Rectal smooth muscle tissue (tissue), 1 donor: ENCODE data around the gene CNTN5.

Experiments
- H3K27ac ChIP-seq: one replicate; pipeline ENCODE4 v1.7.0; 2013; ENCODE audit warnings: low read depth, low read length, inconsistent platforms
- H3K27me3 ChIP-seq: one replicate; pipeline ENCODE4 v1.7.0; 2013; ENCODE audit warnings: low read length; ENCODE audit not compliant: control insufficient read depth, insufficient read depth
- H3K36me3 ChIP-seq: one replicate; pipeline ENCODE4 v1.7.0; 2013; ENCODE audit warnings: low read length; ENCODE audit not compliant: control insufficient read depth, insufficient read depth
- H3K4me1 ChIP-seq: one replicate; pipeline ENCODE4 v1.7.0; 2013; ENCODE audit warnings: low read length; ENCODE audit not compliant: control insufficient read depth, insufficient read depth
- H3K4me3 ChIP-seq: one replicate; pipeline ENCODE4 v1.7.0; 2013; ENCODE audit warnings: low read length
- H3K9ac ChIP-seq: one replicate; pipeline ENCODE4 v1.7.0; 2013; ENCODE audit warnings: low read length

Gene CNTN5

GRCh38 chr11:99505831-99506230, 485.1 kb downstream of the CNTN5 start:
- H3K9ac ChIP-seq: no peak overlapping the region
- H3K4me1 ChIP-seq: no peaks in the 10 kb centered on the region
- no peaks in the 10 kb centered on the region for H3K27me3 ChIP-seq
- H3K27ac ChIP-seq: no peak overlapping the region
- H3K36me3 ChIP-seq: no peaks in the 10 kb centered on the region
- no peak overlapping the region for H3K4me3 ChIP-seq

- no peak overlapping the region for H3K4me3 ChIP-seq
- no peaks in the 10 kb centered on the region for H3K36me3 ChIP-seq
- no peak overlapping the region for H3K9ac ChIP-seq
- H3K27me3 ChIP-seq: no peaks in the 10 kb centered on the region
- H3K27ac ChIP-seq: no peak overlapping the region
- H3K4me1 ChIP-seq: no peaks in the 10 kb centered on the region
Observed at GRCh38 chr11:99509863-99510262, 489.1 kb downstream of the CNTN5 start.

- no peak overlapping the region for H3K9ac ChIP-seq
- H3K4me3 ChIP-seq: no peak overlapping the region
- no peaks in the 10 kb centered on the region for H3K36me3 ChIP-seq
- no peak overlapping the region for H3K27ac ChIP-seq
- no peaks in the 10 kb centered on the region for H3K4me1 ChIP-seq
- H3K27me3 ChIP-seq: no peaks in the 10 kb centered on the region
Observed at GRCh38 chr11:99513368-99513767, 492.6 kb downstream of the CNTN5 start.

GRCh38 chr11:99519095-99519494, 498.3 kb downstream of the CNTN5 start:
- no peaks in the 10 kb centered on the region for H3K27me3 ChIP-seq
- no peak overlapping the region for H3K27ac ChIP-seq
- H3K4me3 ChIP-seq: no peak overlapping the region
- no peaks in the 10 kb centered on the region for H3K4me1 ChIP-seq
- no peak overlapping the region for H3K9ac ChIP-seq
- no peaks in the 10 kb centered on the region for H3K36me3 ChIP-seq

- Histone ChIP-seq H3K9ac (no peak overlapping the region), H3K4me1 (no peaks in the 10 kb centered on the region), H3K27ac (no peak overlapping the region), H3K27me3 (no peaks in the 10 kb centered on the region), H3K4me3 (no peak overlapping the region), H3K36me3 (no peaks in the 10 kb centered on the region)
Observed at GRCh38 chr11:99522467-99523173, 501.9 kb downstream of the CNTN5 start.

- H3K9ac ChIP-seq: no peak overlapping the region
- no peaks in the 10 kb centered on the region for H3K4me1 ChIP-seq
- H3K36me3 ChIP-seq: no peaks in the 10 kb centered on the region
- H3K27ac ChIP-seq: no peak overlapping the region
- H3K27me3 ChIP-seq: no peaks in the 10 kb centered on the region
- no peak overlapping the region for H3K4me3 ChIP-seq
Observed at GRCh38 chr11:99531468-99531867, 510.7 kb downstream of the CNTN5 start.

- Histone ChIP-seq H3K27ac (no peak overlapping the region), H3K4me3 (no peak overlapping the region)
Observed at GRCh38 chr11:99534812-99535211, 514.1 kb downstream of the CNTN5 start.

GRCh38 chr11:99535406-99535805, 514.7 kb downstream of the CNTN5 start:
- H3K4me1 ChIP-seq: no peaks in the 10 kb centered on the region
- H3K27me3 ChIP-seq: no peaks in the 10 kb centered on the region
- no peaks in the 10 kb centered on the region for H3K36me3 ChIP-seq
- no peak overlapping the region for H3K27ac ChIP-seq
- no peak overlapping the region for H3K4me3 ChIP-seq
- no peak overlapping the region for H3K9ac ChIP-seq

More at GRCh38 chr11:99534812-99535211, 514.1 kb downstream of the CNTN5 start:
- H3K9ac ChIP-seq: no peak overlapping the region
- H3K36me3 ChIP-seq: no peaks in the 10 kb centered on the region
- H3K4me1 ChIP-seq: no peaks in the 10 kb centered on the region
- no peaks in the 10 kb centered on the region for H3K27me3 ChIP-seq

- Histone ChIP-seq H3K27ac (no peak overlapping the region), H3K4me3 (no peak overlapping the region), H3K36me3 (no peaks in the 10 kb centered on the region), H3K9ac (no peak overlapping the region), H3K27me3 (no peaks in the 10 kb centered on the region), H3K4me1 (no peaks in the 10 kb centered on the region)
Observed at GRCh38 chr11:99535819-99536218, 515.1 kb downstream of the CNTN5 start.

GRCh38 chr11:99537681-99538080, 516.9 kb downstream of the CNTN5 start:
- H3K27ac ChIP-seq: no peak overlapping the region
- H3K27me3 ChIP-seq: no peaks in the 10 kb centered on the region
- H3K4me3 ChIP-seq: no peak overlapping the region
- no peaks in the 10 kb centered on the region for H3K4me1 ChIP-seq
- no peaks in the 10 kb centered on the region for H3K36me3 ChIP-seq
- H3K9ac ChIP-seq: no peak overlapping the region

GRCh38 chr11:99545616-99546015, 524.9 kb downstream of the CNTN5 start:
- H3K4me3 ChIP-seq: no peak overlapping the region
- H3K27ac ChIP-seq: no peak overlapping the region
- no peaks in the 10 kb centered on the region for H3K4me1 ChIP-seq
- no peak overlapping the region for H3K9ac ChIP-seq
- no peaks in the 10 kb centered on the region for H3K36me3 ChIP-seq
- H3K27me3 ChIP-seq: no peaks in the 10 kb centered on the region

- no peak overlapping the region for H3K9ac ChIP-seq
- H3K27ac ChIP-seq: no peak overlapping the region
- H3K4me1 ChIP-seq: no peaks in the 10 kb centered on the region
- no peaks in the 10 kb centered on the region for H3K27me3 ChIP-seq
- H3K36me3 ChIP-seq: no peaks in the 10 kb centered on the region
- H3K4me3 ChIP-seq: no peak overlapping the region
Observed at GRCh38 chr11:99548264-99548663, 527.5 kb downstream of the CNTN5 start.

GRCh38 chr11:99554232-99554903, 533.6 kb downstream of the CNTN5 start:
- no peak overlapping the region for H3K4me3 ChIP-seq
- no peaks in the 10 kb centered on the region for H3K27me3 ChIP-seq
- H3K36me3 ChIP-seq: no peaks in the 10 kb centered on the region
- H3K9ac ChIP-seq: no peak overlapping the region
- H3K27ac ChIP-seq: no peak overlapping the region
- H3K4me1 ChIP-seq: no peaks in the 10 kb centered on the region
